MCF 10A (cell line): ENCODE measurements around the gene TSEN54. TPM values are rescaled to one million over a fixed set of nuclear protein-coding genes. Genes with fewer than 3 reads are reported as not detected.

ENCODE experiments used
- BruUV-seq: library from RNA; stranded (reverse); fragments of 400-500 nt; replicated peaks from 2 replicates; lab custom pipeline; 2021; lab: Mats Ljungman, UMichigan
- CTCF ChIA-PET: fragments of 300-600 bp; sonication (Branson Sonifier 250); formaldehyde crosslinking; extraction: SDS; loops from one replicate; lab custom pipeline; 2021; ENCODE audit warnings: antibody characterized with exemption, inconsistent platforms; lab: Yijun Ruan, JAX
- POLR2A ChIA-PET: fragments of 300-600, 350-650 bp; sonication (Branson Sonifier 250); formaldehyde crosslinking; extraction: SDS; loops from one replicate; lab custom pipeline; 2020; ENCODE audit warnings: antibody characterized with exemption, inconsistent platforms; lab: Yijun Ruan, JAX
- DNase-seq: peaks from one replicate; pipeline ENCODE4 v3.0.0-alpha.2; 2018; ENCODE audit not compliant: unreplicated experiment
- H3K27ac Mint-ChIP-seq: one replicate; pipeline ENCODE4 v1.8.0; 2022; ENCODE audit warnings: mild to moderate bottlenecking, low read depth, mixed read lengths; ENCODE audit not compliant: unreplicated experiment
- H3K27me3 Mint-ChIP-seq: one replicate; pipeline ENCODE4 v1.8.0; 2022; ENCODE audit warnings: mixed read lengths; ENCODE audit not compliant: insufficient read depth, unreplicated experiment
- H3K36me3 Mint-ChIP-seq: one replicate; pipeline ENCODE4 v1.8.0; 2022; ENCODE audit warnings: mild to moderate bottlenecking, moderate library complexity, mixed read lengths; ENCODE audit not compliant: insufficient read depth, unreplicated experiment
- H3K4me1 Mint-ChIP-seq: one replicate; pipeline ENCODE4 v1.8.0; 2022; ENCODE audit warnings: mixed read lengths; ENCODE audit not compliant: insufficient read depth, unreplicated experiment
- H3K4me3 Mint-ChIP-seq: one replicate; pipeline ENCODE4 v1.8.0; 2022; ENCODE audit warnings: mild to moderate bottlenecking, moderate library complexity, mixed read lengths; ENCODE audit not compliant: unreplicated experiment
- H3K9me3 Mint-ChIP-seq: one replicate; pipeline ENCODE4 v1.8.0; 2022; ENCODE audit warnings: mixed read lengths; ENCODE audit not compliant: unreplicated experiment
- intact Hi-C: fragments of 100-400 bp; cut with micrococcal nuclease; formaldehyde crosslinking; loops from 2 replicates; pipeline ENCODE4 v1.14.1; 2022
- total RNA-seq: library from RNA; stranded (reverse); gene quantifications from 2 replicates; pipeline ENCODE4 v1.2.3, GENCODE V29; 2022
- TF ChIP-seq, protein P1 (sequence below): fragments of 200-600 bp; IDR thresholded peaks from one replicate; pipeline ENCODE4 v1.8.0; 2022; ENCODE audit warnings: antibody characterized with exemption, mild to moderate bottlenecking; ENCODE audit not compliant: unreplicated experiment

Gene TSEN54
- total RNA-seq, 1 experiment from 2014 or later: 13.3 TPM

DNA sequence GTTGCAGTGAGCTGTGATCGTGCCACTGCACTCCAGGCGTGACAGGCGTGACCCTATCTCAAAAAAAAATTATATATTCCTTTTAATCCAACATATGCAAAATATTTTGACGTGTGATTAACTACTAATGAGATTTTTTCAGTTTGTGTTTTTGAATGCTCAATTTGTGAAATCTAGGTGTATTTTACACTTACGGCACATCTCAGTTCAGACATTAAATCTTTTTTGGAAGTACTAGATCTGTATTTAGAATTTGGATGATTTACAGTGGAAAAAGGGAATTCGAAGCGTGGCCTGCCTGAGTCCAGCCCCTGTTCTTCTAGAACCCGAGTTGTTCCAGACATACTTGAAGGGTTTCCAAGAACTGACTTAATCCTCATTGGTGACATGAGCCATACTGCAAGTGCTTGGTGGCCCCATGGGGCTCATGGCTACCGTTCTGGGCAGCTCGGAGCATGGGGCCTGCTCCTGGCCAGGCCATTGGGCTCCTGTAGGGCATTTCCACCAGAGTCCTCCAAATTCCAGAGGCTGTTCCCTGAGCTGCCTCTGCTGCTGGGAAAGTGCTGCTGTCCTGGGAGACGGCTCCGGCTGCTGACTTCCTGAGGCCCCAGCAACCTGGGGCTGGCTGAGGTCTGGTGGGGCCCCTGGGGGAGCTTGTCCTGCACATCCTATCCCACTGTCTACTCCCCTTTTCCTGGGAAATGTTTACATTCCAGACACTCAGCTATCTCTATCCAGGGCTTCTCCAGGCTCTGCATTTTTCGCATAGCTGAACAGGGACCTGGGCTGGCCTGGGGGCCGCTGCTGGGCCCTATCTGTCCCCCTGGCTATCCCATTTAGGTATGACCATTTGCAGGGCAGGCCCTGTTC lies 36.3 kb downstream of the TSEN54 start:
- H3K9me3 Mint-ChIP-seq: no peaks in the 10 kb centered on the region
- intact Hi-C loops: no loop called here
- no peak overlapping the region for H3K27ac Mint-ChIP-seq
- H3K27me3 Mint-ChIP-seq: no peaks in the 10 kb centered on the region
- CTCF ChIA-PET: interaction anchor here (0.6 to 1.2 kb wide), 2 partner anchors 28 to 163 kb away, joined by 3 read pairs; partner anchors contain the start of gene LLGL2
- H3K4me1 Mint-ChIP-seq: no peaks in the 10 kb centered on the region
- DNase-seq: no peak
- no TSS peak for BruUV-seq
- no peak overlapping the region for H3K4me3 Mint-ChIP-seq
- POLR2A ChIA-PET: interaction anchor here (0.6 to 1.7 kb wide), 4 partner anchors 21 to 896 kb away, joined by 3 to 5 read pairs (median 3); no protein-coding TSS in a partner anchor
- H3K36me3 Mint-ChIP-seq: peaks cover 4% of the 10 kb centered on the region
- TF ChIP-seq, protein P1, sequence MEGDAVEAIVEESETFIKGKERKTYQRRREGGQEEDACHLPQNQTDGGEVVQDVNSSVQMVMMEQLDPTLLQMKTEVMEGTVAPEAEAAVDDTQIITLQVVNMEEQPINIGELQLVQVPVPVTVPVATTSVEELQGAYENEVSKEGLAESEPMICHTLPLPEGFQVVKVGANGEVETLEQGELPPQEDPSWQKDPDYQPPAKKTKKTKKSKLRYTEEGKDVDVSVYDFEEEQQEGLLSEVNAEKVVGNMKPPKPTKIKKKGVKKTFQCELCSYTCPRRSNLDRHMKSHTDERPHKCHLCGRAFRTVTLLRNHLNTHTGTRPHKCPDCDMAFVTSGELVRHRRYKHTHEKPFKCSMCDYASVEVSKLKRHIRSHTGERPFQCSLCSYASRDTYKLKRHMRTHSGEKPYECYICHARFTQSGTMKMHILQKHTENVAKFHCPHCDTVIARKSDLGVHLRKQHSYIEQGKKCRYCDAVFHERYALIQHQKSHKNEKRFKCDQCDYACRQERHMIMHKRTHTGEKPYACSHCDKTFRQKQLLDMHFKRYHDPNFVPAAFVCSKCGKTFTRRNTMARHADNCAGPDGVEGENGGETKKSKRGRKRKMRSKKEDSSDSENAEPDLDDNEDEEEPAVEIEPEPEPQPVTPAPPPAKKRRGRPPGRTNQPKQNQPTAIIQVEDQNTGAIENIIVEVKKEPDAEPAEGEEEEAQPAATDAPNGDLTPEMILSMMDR: no peak

- H3K27ac Mint-ChIP-seq: no peak overlapping the region
- DNase-seq: no peak
- H3K4me3 Mint-ChIP-seq: no peak overlapping the region
- ChIA-PET CTCF (interaction anchor here (0.6 to 1.2 kb wide), 2 partner anchors 28 to 164 kb away, joined by 3 read pairs; partner anchors contain the start of gene LLGL2), POLR2A (interaction anchor here (0.7 kb wide), 2 partner anchors 40 to 41 kb away, joined by 3 read pairs; no protein-coding TSS in a partner anchor)
- intact Hi-C loops: no loop called here
- no TSS peak for BruUV-seq
- TF ChIP-seq, protein P1: no peak
- H3K27me3 Mint-ChIP-seq: no peaks in the 10 kb centered on the region
- no peaks in the 10 kb centered on the region for H3K36me3 Mint-ChIP-seq
- no peaks in the 10 kb centered on the region for H3K4me1 Mint-ChIP-seq
- H3K9me3 Mint-ChIP-seq: no peaks in the 10 kb centered on the region
Observed at GRCh38 chr17:75553295-75554110, 37.2 kb downstream of the TSEN54 start.

- intact Hi-C loops: no loop called here
- BruUV-seq: no TSS peak
- Mint-ChIP-seq H3K27me3 (no peaks in the 10 kb centered on the region), H3K27ac (no peak overlapping the region), H3K9me3 (no peaks in the 10 kb centered on the region), H3K4me3 (no peak overlapping the region), H3K4me1 (no peaks in the 10 kb centered on the region), H3K36me3 (peaks cover 6% of the 10 kb centered on the region)
- CTCF ChIA-PET: interaction anchor here (0.6 kb wide), 1 partner anchor 204 kb away, joined by 4 read pairs; no protein-coding TSS in a partner anchor
- POLR2A ChIA-PET: no interaction called here
- DNase-seq: no peak
- TF ChIP-seq, protein P1: no peak
Observed at GRCh38 chr17:75555679-75556153, 39.4 kb downstream of the TSEN54 start.
